Airway epithelial cell (primary cell): ENCODE measurements around the gene CBX4. TPM values are rescaled to one million over a fixed set of nuclear protein-coding genes. Genes with fewer than 3 reads are reported as not detected.

Experiments
- total RNA-seq: library from RNA; depleted of rRNA; stranded (reverse); fragments of >200 nt; gene quantifications from 2 replicates; pipeline ENCODE4 v1.2.3, GENCODE V29; 2015

Gene CBX4
- total RNA-seq, result 15.7 and 18.3 TPM in 2 replicates

GRCh38 chr17:79839356-79840268 lies at the start of gene CBX4:
Gene CBX4, minus strand, starts transcription at chr17:79839440. Its CDS starts 189 bp downstream, at chr17:79839251.

GRCh38 chr17:79796763-79797491 lies 42.3 kb downstream of the CBX4 start, which contains the start of gene CBX8:
Gene CBX8, minus strand, starts transcription at chr17:79797077. Its CDS starts 79 bp downstream, at chr17:79796998.

Other genes starting within 250 kb of the CBX4 start
- gene RBFOX3, start 228.4 kb downstream of the CBX4 start, total RNA-seq, result not detected in 2 replicates
- gene ENPP7, start 108.5 kb downstream of the CBX4 start, total RNA-seq, result not detected in 2 replicates
- gene CBX2, start 61.3 kb downstream of the CBX4 start, total RNA-seq, result 3.9 and 5.8 TPM in 2 replicates
- 2.1 and 3.0 TPM in 2 replicates for gene CBX8, start 42.4 kb downstream of the CBX4 start, total RNA-seq
- gene TBC1D16, start 196.4 kb upstream of the CBX4 start, total RNA-seq, result 16.3 and 22.1 TPM in 2 replicates
- 0.19 and 0.99 TPM in 2 replicates for gene CCDC40, start 197.2 kb upstream of the CBX4 start, total RNA-seq